Panc1 (cell line): Measurements from ENCODE around the gene LPP.
"Not testable (repeated sequence)": the region's sequence is repeated elsewhere in the genome, so short reads cannot be mapped to it uniquely, and the experiment has no call there.

Experiments used
- POLR2AphosphoS5 ChIP-seq: IDR thresholded peaks from 2 replicates; pipeline ENCODE4 v1.6.1; 2012; ENCODE audit warnings: mild to moderate bottlenecking, low read depth, low read length, moderate library complexity
- SIN3A ChIP-seq: IDR thresholded peaks from 2 replicates; pipeline ENCODE4 v1.6.1; 2012; ENCODE audit warnings: low read depth, mild to moderate bottlenecking, low read length, moderate library complexity, borderline replicate concordance; ENCODE audit not compliant: insufficient read depth
- TCF7L2 ChIP-seq: IDR thresholded peaks from 2 replicates; pipeline ENCODE4 v1.6.1; 2011; ENCODE audit warnings: mild to moderate bottlenecking, low read depth, low read length, inconsistent platforms
- TF ChIP-seq, protein P1 (sequence below): fragments of 450-650 bp; IDR thresholded peaks from 2 replicates; pipeline ENCODE4 v1.5.1; 2017; ENCODE audit warnings: mild to moderate bottlenecking
- TF ChIP-seq, protein P2 (sequence below), 2 experiments: IDR thresholded peaks; 2 replicates each; pipeline ENCODE4 v1.6.1; 2011 to 2012; ENCODE audit warnings: low read depth in 2 of 2, control low read depth in 1 of 2, low read length in 1 of 2, mild to moderate bottlenecking in 1 of 2, moderate library complexity in 1 of 2; ENCODE audit not compliant: insufficient read depth in 1 of 2

DNA sequence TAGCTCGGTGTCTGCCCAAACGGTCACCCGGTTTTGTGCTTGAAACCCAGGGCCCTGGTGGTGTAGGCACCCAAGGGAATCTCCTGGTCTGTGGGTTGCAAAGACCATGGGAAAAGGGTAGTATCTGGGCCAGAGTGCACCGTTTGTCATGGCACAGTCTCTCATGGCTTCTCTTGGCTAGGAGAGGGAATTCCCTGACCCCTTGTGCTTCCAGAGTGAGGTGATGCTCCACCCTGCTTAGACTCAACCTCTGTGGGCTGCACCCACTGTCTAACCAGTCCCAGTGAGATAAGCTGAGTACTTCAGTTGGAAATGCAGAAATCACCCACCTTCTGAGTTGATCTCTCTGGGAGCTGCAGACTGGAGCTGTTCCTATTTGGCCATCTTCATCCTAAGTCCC lies 274.0 kb downstream of the LPP start:
- TF ChIP-seq, protein P1, sequence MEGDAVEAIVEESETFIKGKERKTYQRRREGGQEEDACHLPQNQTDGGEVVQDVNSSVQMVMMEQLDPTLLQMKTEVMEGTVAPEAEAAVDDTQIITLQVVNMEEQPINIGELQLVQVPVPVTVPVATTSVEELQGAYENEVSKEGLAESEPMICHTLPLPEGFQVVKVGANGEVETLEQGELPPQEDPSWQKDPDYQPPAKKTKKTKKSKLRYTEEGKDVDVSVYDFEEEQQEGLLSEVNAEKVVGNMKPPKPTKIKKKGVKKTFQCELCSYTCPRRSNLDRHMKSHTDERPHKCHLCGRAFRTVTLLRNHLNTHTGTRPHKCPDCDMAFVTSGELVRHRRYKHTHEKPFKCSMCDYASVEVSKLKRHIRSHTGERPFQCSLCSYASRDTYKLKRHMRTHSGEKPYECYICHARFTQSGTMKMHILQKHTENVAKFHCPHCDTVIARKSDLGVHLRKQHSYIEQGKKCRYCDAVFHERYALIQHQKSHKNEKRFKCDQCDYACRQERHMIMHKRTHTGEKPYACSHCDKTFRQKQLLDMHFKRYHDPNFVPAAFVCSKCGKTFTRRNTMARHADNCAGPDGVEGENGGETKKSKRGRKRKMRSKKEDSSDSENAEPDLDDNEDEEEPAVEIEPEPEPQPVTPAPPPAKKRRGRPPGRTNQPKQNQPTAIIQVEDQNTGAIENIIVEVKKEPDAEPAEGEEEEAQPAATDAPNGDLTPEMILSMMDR: not testable (repeated sequence)
- TF ChIP-seq, protein P2, sequence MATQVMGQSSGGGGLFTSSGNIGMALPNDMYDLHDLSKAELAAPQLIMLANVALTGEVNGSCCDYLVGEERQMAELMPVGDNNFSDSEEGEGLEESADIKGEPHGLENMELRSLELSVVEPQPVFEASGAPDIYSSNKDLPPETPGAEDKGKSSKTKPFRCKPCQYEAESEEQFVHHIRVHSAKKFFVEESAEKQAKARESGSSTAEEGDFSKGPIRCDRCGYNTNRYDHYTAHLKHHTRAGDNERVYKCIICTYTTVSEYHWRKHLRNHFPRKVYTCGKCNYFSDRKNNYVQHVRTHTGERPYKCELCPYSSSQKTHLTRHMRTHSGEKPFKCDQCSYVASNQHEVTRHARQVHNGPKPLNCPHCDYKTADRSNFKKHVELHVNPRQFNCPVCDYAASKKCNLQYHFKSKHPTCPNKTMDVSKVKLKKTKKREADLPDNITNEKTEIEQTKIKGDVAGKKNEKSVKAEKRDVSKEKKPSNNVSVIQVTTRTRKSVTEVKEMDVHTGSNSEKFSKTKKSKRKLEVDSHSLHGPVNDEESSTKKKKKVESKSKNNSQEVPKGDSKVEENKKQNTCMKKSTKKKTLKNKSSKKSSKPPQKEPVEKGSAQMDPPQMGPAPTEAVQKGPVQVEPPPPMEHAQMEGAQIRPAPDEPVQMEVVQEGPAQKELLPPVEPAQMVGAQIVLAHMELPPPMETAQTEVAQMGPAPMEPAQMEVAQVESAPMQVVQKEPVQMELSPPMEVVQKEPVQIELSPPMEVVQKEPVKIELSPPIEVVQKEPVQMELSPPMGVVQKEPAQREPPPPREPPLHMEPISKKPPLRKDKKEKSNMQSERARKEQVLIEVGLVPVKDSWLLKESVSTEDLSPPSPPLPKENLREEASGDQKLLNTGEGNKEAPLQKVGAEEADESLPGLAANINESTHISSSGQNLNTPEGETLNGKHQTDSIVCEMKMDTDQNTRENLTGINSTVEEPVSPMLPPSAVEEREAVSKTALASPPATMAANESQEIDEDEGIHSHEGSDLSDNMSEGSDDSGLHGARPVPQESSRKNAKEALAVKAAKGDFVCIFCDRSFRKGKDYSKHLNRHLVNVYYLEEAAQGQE (IDR thresholded peaks at IDR 0.05; ENCODE audit: insufficient read depth in 1 of 2, low read depth in 2 of 2, low read length in 1 of 2): not testable (repeated sequence)
- not testable (repeated sequence) for TF ChIP-seq POLR2AphosphoS5, SIN3A, TCF7L2
